Sigmoid colon (tissue), 4 donors: Measurements from ENCODE around the gene RBBP8NL.

Source experiments
- EP300 ChIP-seq, 4 donors: sonication (generic); formaldehyde crosslinking; IDR thresholded peaks; one replicate each; pipeline ENCODE4 v1.6.1; 2017; ENCODE audit warnings: antibody characterized with exemption in 4 of 4
- POLR2A ChIP-seq, 2 donors: fragments of 450-650 bp; IDR thresholded peaks; one replicate each; pipeline ENCODE4 v1.6.1; 2016; ENCODE audit warnings: antibody characterized with exemption in 2 of 2, mild to moderate bottlenecking in 2 of 2, moderate library complexity in 2 of 2
- POLR2AphosphoS5 ChIP-seq, 4 donors: sonication (generic); formaldehyde crosslinking; IDR thresholded peaks; one replicate each; pipeline ENCODE4 v1.6.1; 2017; ENCODE audit warnings: antibody characterized with exemption in 4 of 4
- TF ChIP-seq, protein P1 (sequence below), 4 experiments: fragments of 450-650 bp in 3 of 4; fragments of 200-600 bp in 1 of 4; IDR thresholded peaks; one replicate each; pipeline ENCODE4 v1.5.1; 2016 to 2019; ENCODE audit warnings: antibody characterized with exemption in 4 of 4, mild to moderate bottlenecking in 3 of 4, moderate library complexity in 2 of 4

DNA sequence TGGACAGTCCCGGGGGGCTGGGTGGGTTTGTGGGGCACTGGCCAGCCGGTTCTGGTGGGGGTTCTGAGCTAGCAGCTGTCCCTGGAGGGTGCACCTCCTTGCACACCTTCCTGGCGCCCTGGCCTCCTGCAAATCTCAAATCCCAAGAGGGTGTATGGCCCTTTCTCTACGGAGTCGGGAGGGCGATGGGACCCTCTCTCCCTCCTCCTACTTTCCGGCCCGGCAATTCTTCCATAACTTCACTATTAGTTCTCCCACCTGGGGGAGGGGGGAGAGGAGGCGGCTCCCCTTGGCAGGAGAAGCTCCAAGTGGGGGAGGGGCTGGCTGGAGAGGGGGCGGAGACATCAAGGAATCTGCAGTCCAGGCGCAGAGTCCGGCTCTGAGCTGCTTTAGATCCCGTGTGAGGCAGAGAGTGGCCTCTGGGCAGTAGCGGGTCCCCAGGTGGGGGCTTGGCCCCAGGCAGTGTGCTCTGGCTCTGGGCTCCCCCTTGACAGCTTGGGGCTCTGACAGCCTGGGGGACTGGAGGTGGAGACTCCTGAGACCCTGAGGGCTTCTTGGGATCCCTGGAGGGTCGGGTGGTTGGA lies 58.9 kb downstream of the RBBP8NL start:
- TF ChIP-seq, protein P1, sequence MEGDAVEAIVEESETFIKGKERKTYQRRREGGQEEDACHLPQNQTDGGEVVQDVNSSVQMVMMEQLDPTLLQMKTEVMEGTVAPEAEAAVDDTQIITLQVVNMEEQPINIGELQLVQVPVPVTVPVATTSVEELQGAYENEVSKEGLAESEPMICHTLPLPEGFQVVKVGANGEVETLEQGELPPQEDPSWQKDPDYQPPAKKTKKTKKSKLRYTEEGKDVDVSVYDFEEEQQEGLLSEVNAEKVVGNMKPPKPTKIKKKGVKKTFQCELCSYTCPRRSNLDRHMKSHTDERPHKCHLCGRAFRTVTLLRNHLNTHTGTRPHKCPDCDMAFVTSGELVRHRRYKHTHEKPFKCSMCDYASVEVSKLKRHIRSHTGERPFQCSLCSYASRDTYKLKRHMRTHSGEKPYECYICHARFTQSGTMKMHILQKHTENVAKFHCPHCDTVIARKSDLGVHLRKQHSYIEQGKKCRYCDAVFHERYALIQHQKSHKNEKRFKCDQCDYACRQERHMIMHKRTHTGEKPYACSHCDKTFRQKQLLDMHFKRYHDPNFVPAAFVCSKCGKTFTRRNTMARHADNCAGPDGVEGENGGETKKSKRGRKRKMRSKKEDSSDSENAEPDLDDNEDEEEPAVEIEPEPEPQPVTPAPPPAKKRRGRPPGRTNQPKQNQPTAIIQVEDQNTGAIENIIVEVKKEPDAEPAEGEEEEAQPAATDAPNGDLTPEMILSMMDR (IDR thresholded peaks at IDR 0.05), result no peak
- peak in 1 of 2 donors; percentile 34 for TF ChIP-seq POLR2A (IDR thresholded peaks at IDR 0.05)
- TF ChIP-seq POLR2AphosphoS5 (IDR thresholded peaks at IDR 0.05), result peak; percentile 34 to 68 (median 50)
- no peak for TF ChIP-seq EP300 (IDR thresholded peaks at IDR 0.05)
